AML-193 (cell line): ENCODE results near the gene BICRAL.
"Not testable (repeated sequence)": the region's sequence is repeated elsewhere in the genome, so short reads cannot be mapped to it uniquely, and the experiment has no call there.

Experiments used
- DNase-seq, 2 experiments: peaks; one replicate each; lab custom pipeline; 2025; lab: John Stamatoyannopoulos, UW

The BICRAL gene

DNA sequence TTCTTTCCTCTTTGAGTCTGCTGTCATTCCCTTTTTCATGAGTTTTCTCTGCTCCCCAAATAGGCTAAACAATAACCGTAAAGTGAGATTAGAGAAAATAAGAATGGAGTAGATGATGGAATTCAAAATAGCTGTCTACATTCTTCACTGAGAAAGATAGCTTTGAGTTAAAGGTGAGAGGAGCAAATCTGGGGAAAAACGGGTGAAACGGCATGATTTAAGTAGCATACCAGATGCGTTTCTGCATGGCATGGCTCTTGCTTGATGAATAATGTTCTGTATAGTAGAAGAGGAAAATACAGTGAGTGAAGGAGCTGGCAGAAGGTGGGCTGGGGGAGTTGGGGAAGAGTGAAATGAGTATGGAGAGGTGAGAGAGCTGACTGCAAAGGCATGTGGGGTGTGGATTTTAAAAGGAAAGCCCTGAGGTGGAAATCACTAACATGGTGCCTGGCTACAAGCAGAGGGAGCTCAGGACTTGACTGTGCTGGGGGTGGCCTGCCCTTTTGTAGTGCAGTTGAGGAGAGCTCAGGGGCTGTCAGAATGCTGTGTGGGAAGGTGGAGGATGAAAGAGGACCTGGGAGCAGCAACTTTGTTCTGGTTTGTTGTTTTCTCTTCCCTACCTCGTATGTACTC, 8.8 kb downstream of the BICRAL start:
- DNase-seq = no peak

DNA sequence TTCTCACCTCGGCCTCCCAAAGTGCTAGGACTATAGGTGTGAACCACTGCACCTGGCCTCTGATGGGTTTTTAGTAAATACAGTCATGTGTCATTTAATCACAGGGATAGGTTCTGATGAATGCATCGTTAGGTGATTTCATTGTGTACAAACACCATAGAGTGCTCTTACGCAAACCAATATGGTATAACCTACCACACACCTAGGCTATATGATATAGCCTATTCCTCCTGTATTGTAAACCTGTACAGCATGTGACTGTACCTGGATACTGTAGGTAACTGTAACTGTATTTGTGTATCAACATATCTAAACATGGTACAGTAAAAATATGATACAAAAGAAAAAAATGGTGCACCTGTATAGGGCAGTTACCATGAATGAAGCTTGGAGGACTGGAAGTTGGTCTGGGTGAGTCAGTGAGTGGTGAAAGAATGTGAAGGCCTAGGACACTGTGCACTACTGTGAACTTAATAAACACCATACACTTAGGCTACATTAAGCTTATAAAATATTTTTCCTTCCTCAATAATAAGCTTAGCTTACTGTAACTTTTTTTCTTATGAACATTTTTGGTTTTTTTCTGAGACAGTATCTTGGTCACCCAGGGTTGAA, 10.0 kb downstream of the BICRAL start:
- no peak for DNase-seq

GRCh38 chr6:42795651-42796050, 13.8 kb downstream of the BICRAL start:
- DNase-seq = no peak

- no peak for DNase-seq
These were observed 14.3 kb downstream of the BICRAL start for GRCh38 chr6:42796171-42796570.

- DNase-seq = not testable (repeated sequence)
These were observed 15.8 kb downstream of the BICRAL start for GRCh38 chr6:42797696-42798095.

DNA sequence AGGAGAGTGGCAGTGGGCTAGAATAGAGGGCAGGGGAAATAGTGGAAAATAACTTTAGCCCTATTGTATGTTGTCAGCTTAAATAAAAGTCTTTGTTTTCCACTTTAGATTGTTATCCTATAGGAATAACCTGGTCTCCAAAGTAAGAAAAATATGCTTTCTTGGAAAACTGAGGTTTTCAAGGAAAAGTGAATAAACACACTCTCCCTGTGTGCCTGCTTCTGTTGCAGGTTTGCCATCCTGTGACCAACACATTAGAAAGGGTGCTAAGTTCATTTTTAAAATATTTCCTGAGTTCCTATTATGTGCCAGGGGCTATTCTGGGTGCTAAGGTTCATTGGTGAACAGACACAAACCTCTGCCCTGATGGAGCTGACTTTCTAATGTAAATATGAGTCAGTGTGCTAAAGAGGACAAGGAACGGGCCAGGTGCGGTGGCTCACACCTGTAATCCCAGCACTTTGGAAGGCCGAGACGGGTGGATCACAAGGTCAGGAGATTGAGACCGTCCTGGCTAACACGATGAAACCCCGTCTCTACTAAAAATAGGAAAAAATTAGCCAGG, 23.5 kb downstream of the BICRAL start:
- DNase-seq = no peak

DNA sequence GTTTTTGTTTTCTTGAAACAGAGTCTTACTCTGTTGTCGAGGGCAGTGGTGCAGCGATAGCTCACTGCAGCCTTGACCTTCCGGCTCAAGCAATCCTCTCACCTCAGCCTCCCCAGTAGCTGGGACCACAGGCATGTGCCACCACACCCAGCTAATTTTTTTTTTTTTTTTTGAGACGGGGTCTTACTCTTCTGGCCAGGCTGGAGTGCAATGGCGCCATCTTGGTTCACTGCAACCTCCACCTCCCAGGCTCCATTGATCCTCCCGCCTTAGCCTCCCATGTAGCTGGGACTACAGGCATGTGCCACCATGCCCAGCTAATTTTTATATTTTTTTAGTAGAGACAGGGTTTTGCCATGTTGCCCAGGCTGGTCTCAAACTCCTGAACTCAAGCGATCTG, 24.5 kb downstream of the BICRAL start:
- DNase-seq = not testable (repeated sequence)

DNA sequence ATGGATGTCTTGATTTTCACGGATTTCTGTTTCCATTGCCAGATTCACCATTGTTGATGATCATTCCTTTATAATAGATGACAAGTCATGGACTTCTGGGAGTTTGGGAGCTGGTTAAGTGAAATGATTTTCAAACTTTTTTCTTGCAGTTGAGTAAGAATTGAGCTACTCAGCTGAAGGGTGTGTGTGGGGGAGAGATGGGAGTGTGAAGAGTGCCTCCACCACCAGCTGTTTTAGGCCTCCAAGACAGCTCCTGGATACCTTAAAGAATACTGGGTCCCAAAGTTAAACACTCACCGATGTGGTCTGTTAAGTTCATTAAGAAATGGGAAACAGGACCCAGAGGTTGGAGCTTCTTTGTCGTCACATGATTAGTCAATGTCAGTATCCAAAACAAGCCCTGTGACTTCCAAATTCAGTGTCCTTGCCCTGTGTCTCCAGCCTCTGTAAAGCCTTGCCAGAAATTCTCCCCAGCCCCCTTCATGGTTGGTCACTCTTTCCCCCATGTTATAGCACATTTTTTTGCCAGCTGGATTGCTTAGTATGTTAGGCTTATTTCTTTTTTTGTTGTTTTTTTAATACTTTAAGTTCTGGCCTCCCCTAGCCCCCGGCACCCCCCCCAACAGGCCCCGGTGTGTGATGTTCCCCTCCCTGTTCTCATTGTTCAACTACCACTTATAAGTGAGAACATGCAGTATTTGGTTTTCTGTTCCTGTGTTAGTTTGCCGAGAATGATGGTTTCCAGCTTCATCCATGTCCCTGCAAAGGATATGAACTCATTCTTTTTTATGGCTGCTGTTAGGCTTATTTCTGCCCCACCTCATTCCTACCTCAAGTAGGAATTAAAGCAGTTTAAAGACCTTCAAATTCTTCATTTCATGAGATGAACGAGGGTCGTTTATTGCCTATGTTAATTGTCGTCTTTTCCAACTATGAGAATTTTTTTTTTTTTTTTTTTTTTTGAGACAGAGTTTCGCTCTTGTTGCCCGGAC, 26.9 kb downstream of the BICRAL start:
- no peak for DNase-seq

GRCh38 chr6:42813074-42813645, 31.3 kb downstream of the BICRAL start:
- no peak for DNase-seq

GRCh38 chr6:42813906-42814444, 32.1 kb downstream of the BICRAL start:
- DNase-seq = no peak

GRCh38 chr6:42815726-42816125, 33.9 kb downstream of the BICRAL start:
- DNase-seq = peak; percentile 11 to 36

DNA sequence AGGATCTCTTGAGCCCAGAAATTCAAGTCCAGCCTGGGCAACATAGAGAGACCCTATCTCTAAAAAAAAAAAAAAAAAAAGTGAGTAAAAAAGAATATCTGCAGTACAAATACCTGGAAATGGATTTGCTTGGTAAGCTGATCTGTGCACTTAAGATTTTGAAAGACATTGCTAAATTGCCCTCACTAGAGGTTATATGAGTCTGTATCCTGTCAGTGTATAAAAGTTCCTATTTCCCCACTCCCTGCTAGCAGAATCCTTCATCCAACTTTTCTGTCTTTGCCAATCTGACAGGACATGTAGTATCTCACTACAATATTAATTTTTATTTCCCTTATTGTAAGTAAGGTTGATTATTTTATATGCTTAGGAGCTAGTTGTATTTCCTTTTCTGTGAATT, 36.1 kb downstream of the BICRAL start:
- peak; percentile 20 to 21 for DNase-seq

- no peak for DNase-seq
These were observed 36.6 kb downstream of the BICRAL start for GRCh38 chr6:42818416-42818815.

DNA sequence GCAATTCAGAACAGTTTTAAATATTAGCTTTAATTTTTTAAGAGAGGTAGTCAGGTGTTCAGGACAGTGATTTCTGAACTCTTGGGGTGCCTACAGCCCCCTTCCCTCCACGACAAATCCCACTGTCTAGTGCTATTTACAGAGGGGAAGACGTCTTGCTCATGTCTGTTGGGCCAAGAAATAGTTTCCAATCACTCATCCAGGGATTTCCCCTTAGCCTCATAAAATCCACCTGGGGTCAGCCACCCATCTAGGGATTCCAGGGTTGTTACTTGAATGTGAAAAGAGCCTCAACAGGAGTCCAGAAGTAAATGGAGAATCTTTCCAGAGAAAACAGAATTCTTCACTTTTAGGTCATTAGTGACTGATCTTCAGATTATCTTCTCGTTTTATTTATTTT, 37.0 kb downstream of the BICRAL start:
- no peak for DNase-seq

GRCh38 chr6:42819803-42820511, 38.1 kb downstream of the BICRAL start:
- no peak for DNase-seq

- no peak for DNase-seq
These were observed 38.9 kb downstream of the BICRAL start for GRCh38 chr6:42820512-42821340.

- no peak for DNase-seq
These were observed 39.5 kb downstream of the BICRAL start for GRCh38 chr6:42821341-42821668.

GRCh38 chr6:42821846-42822245, 40.0 kb downstream of the BICRAL start:
- DNase-seq = no peak

- no peak for DNase-seq
These were observed 47.8 kb downstream of the BICRAL start for GRCh38 chr6:42829561-42830092.

DNA sequence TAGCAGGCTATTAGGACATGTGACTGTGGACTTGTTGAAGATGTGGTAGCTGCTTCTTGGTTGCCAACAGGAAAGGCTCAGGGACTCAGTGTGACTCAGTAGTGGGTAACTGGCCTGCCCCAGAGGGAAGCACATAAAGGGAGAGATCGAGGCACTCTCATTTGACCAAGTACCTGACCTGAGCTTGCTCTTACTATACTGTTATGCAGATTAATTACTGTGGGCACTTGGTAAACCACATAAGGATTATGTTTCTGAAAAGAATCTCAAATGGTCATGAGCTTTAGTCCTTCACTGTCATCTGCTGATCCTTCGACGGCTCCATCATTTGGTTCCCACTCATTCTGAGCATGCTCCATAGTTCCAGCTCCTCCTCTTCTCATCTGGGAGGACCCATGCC, 49.4 kb downstream of the BICRAL start:
- no peak for DNase-seq
